Hepatocyte (in vitro differentiated cells): ENCODE data around the gene ADAMTS8.

ENCODE experiments used
- EZH2 ChIP-seq: fragments of 200-600 bp; sonication (generic); IDR thresholded peaks from 2 replicates; pipeline ENCODE4 v1.6.1; 2016; ENCODE audit warnings: antibody characterized with exemption, mild to moderate bottlenecking, borderline replicate concordance
- TF ChIP-seq, protein P1 (sequence below): fragments of 200-600 bp; sonication (generic); IDR thresholded peaks from 2 replicates; pipeline ENCODE4 v1.5.1; 2016; ENCODE audit warnings: antibody characterized with exemption, mild to moderate bottlenecking; ENCODE audit not compliant: poor library complexity

DNA sequence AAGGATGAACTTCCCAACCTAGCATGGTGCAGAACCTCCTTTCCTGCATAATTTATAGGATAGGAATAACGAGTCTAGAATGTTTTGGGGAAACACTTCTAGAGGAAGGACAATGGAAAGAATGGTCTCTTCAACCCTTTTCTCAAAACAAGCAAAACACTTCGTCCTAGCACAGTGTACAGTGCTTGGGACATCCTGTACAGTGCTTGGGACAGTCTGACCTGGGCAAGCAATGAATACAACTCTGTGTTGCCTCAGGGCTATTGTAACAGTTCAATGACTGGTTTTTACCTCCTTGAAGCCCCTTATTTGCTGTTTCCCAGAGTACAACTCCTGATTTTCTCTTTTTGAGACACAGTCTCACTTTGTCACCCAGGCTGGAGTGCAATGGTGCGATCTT, 1.6 kb upstream of the ADAMTS8 start:
- TF ChIP-seq, protein P1, sequence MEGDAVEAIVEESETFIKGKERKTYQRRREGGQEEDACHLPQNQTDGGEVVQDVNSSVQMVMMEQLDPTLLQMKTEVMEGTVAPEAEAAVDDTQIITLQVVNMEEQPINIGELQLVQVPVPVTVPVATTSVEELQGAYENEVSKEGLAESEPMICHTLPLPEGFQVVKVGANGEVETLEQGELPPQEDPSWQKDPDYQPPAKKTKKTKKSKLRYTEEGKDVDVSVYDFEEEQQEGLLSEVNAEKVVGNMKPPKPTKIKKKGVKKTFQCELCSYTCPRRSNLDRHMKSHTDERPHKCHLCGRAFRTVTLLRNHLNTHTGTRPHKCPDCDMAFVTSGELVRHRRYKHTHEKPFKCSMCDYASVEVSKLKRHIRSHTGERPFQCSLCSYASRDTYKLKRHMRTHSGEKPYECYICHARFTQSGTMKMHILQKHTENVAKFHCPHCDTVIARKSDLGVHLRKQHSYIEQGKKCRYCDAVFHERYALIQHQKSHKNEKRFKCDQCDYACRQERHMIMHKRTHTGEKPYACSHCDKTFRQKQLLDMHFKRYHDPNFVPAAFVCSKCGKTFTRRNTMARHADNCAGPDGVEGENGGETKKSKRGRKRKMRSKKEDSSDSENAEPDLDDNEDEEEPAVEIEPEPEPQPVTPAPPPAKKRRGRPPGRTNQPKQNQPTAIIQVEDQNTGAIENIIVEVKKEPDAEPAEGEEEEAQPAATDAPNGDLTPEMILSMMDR: no peak
- no peak for TF ChIP-seq EZH2
